Adrenal gland (tissue), 12 donors: ENCODE results near the gene PLA2G2C. TPM values are rescaled to one million over a fixed set of nuclear protein-coding genes. Genes with fewer than 3 reads are reported as not detected.

Source experiments
- DNase-seq, 7 donors: peaks; one replicate each; pipeline ENCODE4 v3.0.0-alpha.2; 2019 to 2020
- H3K27ac ChIP-seq, 5 donors: fragments of 200-600 bp; sonication (generic) in 4 of 5; 1 replicate in 3 of 5; 2 replicates in 2 of 5; pipeline versions ENCODE4 v1.5.1 to v1.8.0; 2016 to 2020; ENCODE audit warnings: mild to moderate bottlenecking in 1 of 5
- H3K27me3 ChIP-seq: fragments of 200-600 bp; 2 replicates; pipeline ENCODE4 v1.8.0; 2021
- H3K36me3 ChIP-seq, 2 donors: fragments of 200-600 bp; replicated peaks in 1 of 2; 1 replicate in 1 of 2; 2 replicates in 1 of 2; pipeline versions ENCODE4 v1.5.1 to v1.8.0; 2018 to 2022
- H3K4me1 ChIP-seq, 2 donors: fragments of 200-600 bp; replicated peaks in 1 of 2; 1 replicate in 1 of 2; 2 replicates in 1 of 2; pipeline versions ENCODE4 v1.5.1 to v1.8.0; 2018 to 2021
- H3K4me3 ChIP-seq, 4 donors: fragments of 200-600 bp; sonication (generic) in 3 of 4; one replicate each; pipeline ENCODE4 v1.5.1; 2016 to 2018
- H3K9me3 ChIP-seq, 3 donors: fragments of 200-600 bp; sonication (generic) in 1 of 3; replicated peaks in 1 of 3; 1 replicate in 2 of 3; 2 replicates in 1 of 3; pipeline versions ENCODE4 v1.5.1 to v1.8.0; 2016 to 2021
- CTCF ChIP-seq, 6 experiments: fragments of 450-650 bp in 4 of 6; fragments of 200-600 bp in 2 of 6; sonication (generic) in 1 of 6; IDR thresholded peaks; 1 replicate in 5 of 6; 2 replicates in 1 of 6; pipeline versions ENCODE4 v1.5.1 to v1.8.0; 2016 to 2021; ENCODE audit warnings: antibody characterized with exemption in 6 of 6, mild to moderate bottlenecking in 2 of 6, moderate library complexity in 1 of 6
- POLR2A ChIP-seq, 2 donors: fragments of 450-650 bp; IDR thresholded peaks; one replicate each; pipeline ENCODE4 v1.6.1; 2017; ENCODE audit warnings: antibody characterized with exemption in 2 of 2, mild to moderate bottlenecking in 2 of 2, moderate library complexity in 1 of 2
- WGBS, 4 donors: extraction: QIAGEN DNeasy Blood & Tissue Kit in 2 of 4; methylation state at CpG; one replicate each; pipeline versions ENCODE4 v1.1.5 to v1.1.7; 2013 to 2017; 5-methylcytosine and 5-hydroxymethylcytosine counted together
- intact Hi-C, 2 donors: fragments of 100-400 bp; cut with DNase I; formaldehyde crosslinking; loops; one replicate each; pipeline versions ENCODE4 v1.14.1 to v1.15.0; 2022 to 2023
- polyA plus RNA-seq, 3 donors: library from polyadenylated mRNA; stranded (reverse); fragments of 200-250 nt in 2 of 3; fragments of 350-450 nt in 1 of 3; fragmentation: Illumina TruSeq in 1 of 3; extraction: RNeasy Lipid Tissue Mini Kit (QIAGEN cat#74804) in 1 of 3; gene quantifications; one replicate each; pipeline ENCODE4 v1.2.3, GENCODE V29; 2013 to 2014
- total RNA-seq, 9 donors: library from RNA; depleted of rRNA in 4 of 9; stranded (reverse); fragments of >200 nt in 4 of 9; fragments of 120-200 nt in 1 of 9; fragmentation: NEBNext Ultra II Directional in 1 of 9; extraction: Animal tissue kit (Norgen Biotek cat#: 25700) in 1 of 9; gene quantifications; one replicate each; pipeline versions ENCODE4 v1.1.0 to v1.2.4, GENCODE V29; 2013 to 2023
- donor health status: healthy with polysubstance abuse.
- donor health status: Bipolar disorder and iron deficiency.
- donor health status: DM: yes; HTN: yes; CAD: no.
- donor health status: DM: no; HTN: no; CAD: no.
- donor health status: DM: no; HTN: no; CAD: no.
- donor health status: DM: yes; HTN: yes; CAD: no.

Gene PLA2G2C
- total and polyA plus RNA-seq, 12 donors = 0.07 to 0.39 (median 0.12) TPM; not detected in 6

- H3K27me3 ChIP-seq = peaks cover 3% of the 10 kb centered on the region
- 55 to 61% (median 58%) methylated on average over 10 of the region's 10 CpGs for WGBS, 4 donors
- TF ChIP-seq POLR2A (IDR thresholded peaks at IDR 0.05) = no peak
- TF ChIP-seq CTCF (IDR thresholded peaks at IDR 0.05) = no peak
- H3K4me3 ChIP-seq = no peak overlapping the region
- DNase-seq = no peak
- H3K27ac ChIP-seq = no peak overlapping the region
- peaks cover 0 to 3% of the 10 kb centered on the region in 2 donors for H3K4me1 ChIP-seq
- H3K36me3 ChIP-seq = no peaks in the 10 kb centered on the region
- intact Hi-C loops = no loop called here
- no peaks in the 10 kb centered on the region for H3K9me3 ChIP-seq
Measured at GRCh38 chr1:20123722-20124455, 62.4 kb downstream of the PLA2G2C start.

- Histone ChIP-seq H3K27me3 (peaks cover 3% of the 10 kb centered on the region), H3K4me3 (no peak overlapping the region), H3K27ac (no peak overlapping the region), H3K36me3 (no peaks in the 10 kb centered on the region), H3K9me3 (no peaks in the 10 kb centered on the region), H3K4me1 (peaks cover 0 to 3% of the 10 kb centered on the region in 2 donors)
- no peak for DNase-seq
- no peak for TF ChIP-seq CTCF (IDR thresholded peaks at IDR 0.05)
- TF ChIP-seq POLR2A (IDR thresholded peaks at IDR 0.05) = no peak
- WGBS, 4 donors = 87 to 96% (median 92%) methylated on average over 4 of the region's 4 CpGs
- intact Hi-C loops = no loop called here
Measured at GRCh38 chr1:20120796-20121195, 65.5 kb downstream of the PLA2G2C start.

- intact Hi-C loops = no loop called here
- WGBS, 4 donors = 84 to 100% (median 100%) methylated on average over 2 of the region's 2 CpGs
- H3K4me3 ChIP-seq = no peak within 1 kb of the TSS
- DNase-seq = no peak
- H3K9me3 ChIP-seq = no peaks in the 10 kb centered on the region
- TF ChIP-seq CTCF (IDR thresholded peaks at IDR 0.05) (no peak), POLR2A (IDR thresholded peaks at IDR 0.05) (no peak)
- H3K4me1 ChIP-seq = peaks cover 0 to 2% of the 10 kb centered on the region in 2 donors
- H3K27me3 ChIP-seq = peaks cover 3% of the 10 kb centered on the region
- no peak within 1 kb of the TSS for H3K27ac ChIP-seq
- H3K36me3 ChIP-seq = no peaks in the 10 kb centered on the region
Measured at GRCh38 chr1:20119347-20119746, 67.0 kb downstream of the PLA2G2C start, which contains the start of gene PLA2G2D. PLA2G2D (minus strand) TSS chr1:20119536; CDS start chr1:20119498, 38 bp downstream.

- H3K4me1 ChIP-seq = no peaks in the 10 kb centered on the region
- TF ChIP-seq CTCF (IDR thresholded peaks at IDR 0.05) = no peak
- no peak for TF ChIP-seq POLR2A (IDR thresholded peaks at IDR 0.05)
- H3K4me3 ChIP-seq = no peak overlapping the region
- no peaks in the 10 kb centered on the region for H3K36me3 ChIP-seq
- intact Hi-C loops = no loop called here
- DNase-seq = no peak
- H3K27me3 ChIP-seq = peaks cover 3% of the 10 kb centered on the region
- no peak overlapping the region for H3K27ac ChIP-seq
- H3K9me3 ChIP-seq = no peaks in the 10 kb centered on the region
Measured at GRCh38 chr1:20117236-20117635, 69.1 kb downstream of the PLA2G2C start.
